ENCODE data around the gene PSMG4.

- TF ChIP-seq, protein P1, sequence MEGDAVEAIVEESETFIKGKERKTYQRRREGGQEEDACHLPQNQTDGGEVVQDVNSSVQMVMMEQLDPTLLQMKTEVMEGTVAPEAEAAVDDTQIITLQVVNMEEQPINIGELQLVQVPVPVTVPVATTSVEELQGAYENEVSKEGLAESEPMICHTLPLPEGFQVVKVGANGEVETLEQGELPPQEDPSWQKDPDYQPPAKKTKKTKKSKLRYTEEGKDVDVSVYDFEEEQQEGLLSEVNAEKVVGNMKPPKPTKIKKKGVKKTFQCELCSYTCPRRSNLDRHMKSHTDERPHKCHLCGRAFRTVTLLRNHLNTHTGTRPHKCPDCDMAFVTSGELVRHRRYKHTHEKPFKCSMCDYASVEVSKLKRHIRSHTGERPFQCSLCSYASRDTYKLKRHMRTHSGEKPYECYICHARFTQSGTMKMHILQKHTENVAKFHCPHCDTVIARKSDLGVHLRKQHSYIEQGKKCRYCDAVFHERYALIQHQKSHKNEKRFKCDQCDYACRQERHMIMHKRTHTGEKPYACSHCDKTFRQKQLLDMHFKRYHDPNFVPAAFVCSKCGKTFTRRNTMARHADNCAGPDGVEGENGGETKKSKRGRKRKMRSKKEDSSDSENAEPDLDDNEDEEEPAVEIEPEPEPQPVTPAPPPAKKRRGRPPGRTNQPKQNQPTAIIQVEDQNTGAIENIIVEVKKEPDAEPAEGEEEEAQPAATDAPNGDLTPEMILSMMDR (IDR thresholded peaks at IDR 0.05; ENCODE audit: extremely low read depth in 1 of 2, insufficient read depth in 1 of 2, low read depth in 1 of 2, low read length in 2 of 2) = no peak
- no peak for TF ChIP-seq GATA2 (IDR thresholded peaks at IDR 0.05; ENCODE audit: insufficient read depth, insufficient read length, low read depth, low read length)
- TF ChIP-seq POLR2A (IDR thresholded peaks at IDR 0.05; ENCODE audit: low read depth, low read length) = no peak
- TF ChIP-seq EZH2 (IDR thresholded peaks at IDR 0.05; ENCODE audit: borderline replicate concordance, low read depth, low read length, severe bottlenecking) = no peak
- no peak for TF ChIP-seq POLR2AphosphoS5 (IDR thresholded peaks at IDR 0.05; ENCODE audit: insufficient read depth, low read depth, low read length)
- TF ChIP-seq MAX (IDR thresholded peaks at IDR 0.05; ENCODE audit: insufficient read depth, insufficient read length) = no peak
Observed at GRCh38 chr6:3245216-3245615, 13.5 kb upstream of the PSMG4 start.
